PC-3 (cell line): ENCODE data around the gene FOXP4. TPM values are rescaled to one million over a fixed set of nuclear protein-coding genes. Genes with fewer than 3 reads are reported as not detected.

Experiments used
- ATAC-seq: fragments of 200-7000 bp; cut with Tn5 transposase; 2 replicates; pipeline ENCODE4 v1.9.1; 2020; ENCODE audit warnings: mild to moderate bottlenecking, moderate library complexity
- BruUV-seq: library from RNA; stranded (reverse); fragments of 400-500 nt; replicated peaks from 2 replicates; lab custom pipeline; 2021; lab: Mats Ljungman, UMichigan
- CTCF ChIA-PET: fragments of 300-600 bp; sonication (Branson Sonifier 250); formaldehyde crosslinking; loops from one replicate; lab custom pipeline; 2022; ENCODE audit warnings: antibody characterized with exemption; lab: Charles Lee
- POLR2A ChIA-PET: fragments of 300-600 bp; sonication (Branson Sonifier 250); formaldehyde crosslinking; loops from one replicate; lab custom pipeline; 2022; ENCODE audit warnings: antibody characterized with exemption; ENCODE audit not compliant: unreplicated experiment; lab: Charles Lee
- DNase-seq: peaks from one replicate; pipeline ENCODE4 v3.0.0-alpha.2; 2015
- H2AFZ ChIP-seq: fragments of 300-600 bp; sonication (generic); 2 replicates; pipeline ENCODE4 v1.6.0; 2016; ENCODE audit warnings: antibody characterized with exemption, low read length
- H3F3A ChIP-seq: fragments of 300-600 bp; sonication (generic); one replicate; pipeline ENCODE4 v1.6.0; 2017; ENCODE audit warnings: antibody characterized with exemption, low read length, control low read depth, mild to moderate bottlenecking; ENCODE audit not compliant: unreplicated experiment
- H3K27ac ChIP-seq: fragments of 300-600 bp; sonication (generic); 2 replicates; pipeline ENCODE4 v1.5.1; 2016; ENCODE audit warnings: mild to moderate bottlenecking, low read length
- H3K27me3 ChIP-seq: fragments of 300-600 bp; sonication (generic); 2 replicates; pipeline ENCODE4 v1.6.1; 2016; ENCODE audit warnings: low read length, mixed read lengths
- H3K36me3 ChIP-seq: fragments of 300-600 bp; sonication (generic); 2 replicates; pipeline ENCODE4 v1.6.1; 2016; ENCODE audit warnings: low read depth, mixed run types, low read length, mixed read lengths
- H3K4me1 ChIP-seq: fragments of 300-600 bp; sonication (generic); 2 replicates; pipeline ENCODE4 v1.5.1; 2016; ENCODE audit warnings: low read length; ENCODE audit not compliant: insufficient read depth
- H3K4me2 ChIP-seq: fragments of 300-600 bp; sonication (generic); 2 replicates; pipeline ENCODE4 v1.6.0; 2016; ENCODE audit warnings: low read length
- H3K4me3 ChIP-seq: fragments of 300-600 bp; sonication (generic); 2 replicates; pipeline ENCODE4 v1.5.1; 2016; ENCODE audit warnings: mild to moderate bottlenecking, low read length, mixed read lengths
- H3K79me2 ChIP-seq: fragments of 300-600 bp; sonication (generic); 2 replicates; pipeline ENCODE4 v1.6.1; 2017; ENCODE audit warnings: low read length, mixed read lengths
- H3K9ac ChIP-seq: fragments of 300-600 bp; sonication (generic); 2 replicates; pipeline ENCODE4 v1.6.0; 2016; ENCODE audit warnings: mild to moderate bottlenecking, low read length
- H3K9me2 ChIP-seq: fragments of 300-600 bp; sonication (generic); replicated peaks from 2 replicates; pipeline ENCODE4 v1.6.1; 2016; ENCODE audit warnings: mixed run types, low read length, mixed read lengths
- H3K9me3 ChIP-seq: fragments of 300-600 bp; sonication (generic); 2 replicates; pipeline ENCODE4 v1.6.1; 2016; ENCODE audit warnings: low read length, mixed read lengths
- H4K20me1 ChIP-seq: fragments of 300-600 bp; sonication (generic); 2 replicates; pipeline ENCODE4 v1.6.1; 2016; ENCODE audit warnings: low read length, mixed read lengths
- EZH2 ChIP-seq: fragments of 300-600 bp; sonication (generic); IDR thresholded peaks from one replicate; pipeline ENCODE4 v1.6.1; 2017; ENCODE audit warnings: antibody characterized with exemption, mild to moderate bottlenecking, low read length; ENCODE audit not compliant: unreplicated experiment
- EZH2phosphoT487 ChIP-seq: fragments of 300-600 bp; sonication (generic); IDR thresholded peaks from 2 replicates; pipeline ENCODE4 v1.6.1; 2018; ENCODE audit warnings: mild to moderate bottlenecking, antibody characterized with exemption, low read length, borderline replicate concordance
- intact Hi-C: fragments of 100-400 bp; cut with micrococcal nuclease; formaldehyde crosslinking; loops from 2 replicates; pipeline ENCODE4 v1.9.0; 2023
- total RNA-seq: library from RNA; depleted of rRNA; stranded (reverse); fragments of >200 nt; gene quantifications from 2 replicates; pipeline ENCODE4 v1.2.3, GENCODE V29; 2014
- TF ChIP-seq, protein P1 (sequence below): fragments of 300-600 bp; sonication (generic); conservative IDR thresholded peaks from 2 replicates; pipeline ENCODE4 v1.5.1; 2017; ENCODE audit warnings: antibody characterized with exemption, low read depth, mild to moderate bottlenecking, low read length

Gene FOXP4
- total RNA-seq, 1 experiment from 2014 or later, result 6.7 TPM

DNA sequence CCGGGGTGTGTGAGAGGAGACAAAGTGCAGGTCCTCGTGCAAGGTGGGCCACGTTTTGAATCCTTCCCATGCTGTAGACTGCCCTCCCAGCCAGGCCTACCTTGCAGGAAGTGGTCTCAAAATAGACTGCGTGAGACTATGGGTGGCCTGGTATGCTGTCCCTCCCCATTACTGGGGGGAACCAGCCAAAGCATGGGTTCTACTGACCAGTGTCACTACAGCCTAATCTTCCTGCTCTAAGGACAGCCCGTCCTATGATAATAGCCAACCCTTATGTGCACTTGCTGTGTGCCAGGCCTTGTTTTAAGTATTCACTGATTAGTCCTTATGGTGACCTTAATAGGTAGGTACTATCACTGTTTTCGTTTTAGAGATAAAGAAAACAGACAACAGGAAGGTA lies 38.0 kb downstream of the FOXP4 start:
- Histone ChIP-seq H3K9me3 (no peaks in the 10 kb centered on the region), H3K79me2 (no peaks in the 10 kb centered on the region), H3K4me2 (no peak overlapping the region), H3K4me3 (no peak overlapping the region), H3K9me2 (no peaks in the 10 kb centered on the region), H4K20me1 (no peaks in the 10 kb centered on the region), H3K4me1 (peaks cover 22% of the 10 kb centered on the region), H3K27ac (no peak overlapping the region), H3F3A (no peaks in the 10 kb centered on the region), H2AFZ (no peak overlapping the region), H3K36me3 (no peaks in the 10 kb centered on the region; the same call in 1 of the 2 replicates), H3K27me3 (no peaks in the 10 kb centered on the region), H3K9ac (no peak overlapping the region)
- no TSS peak for BruUV-seq
- ATAC-seq (no peak), DNase-seq (no peak)
- POLR2A ChIA-PET, result no interaction called here
- CTCF ChIA-PET, result no interaction called here
- intact Hi-C loops, result no loop called here
- TF ChIP-seq EZH2, result no peak
- TF ChIP-seq EZH2phosphoT487, result no peak

DNA sequence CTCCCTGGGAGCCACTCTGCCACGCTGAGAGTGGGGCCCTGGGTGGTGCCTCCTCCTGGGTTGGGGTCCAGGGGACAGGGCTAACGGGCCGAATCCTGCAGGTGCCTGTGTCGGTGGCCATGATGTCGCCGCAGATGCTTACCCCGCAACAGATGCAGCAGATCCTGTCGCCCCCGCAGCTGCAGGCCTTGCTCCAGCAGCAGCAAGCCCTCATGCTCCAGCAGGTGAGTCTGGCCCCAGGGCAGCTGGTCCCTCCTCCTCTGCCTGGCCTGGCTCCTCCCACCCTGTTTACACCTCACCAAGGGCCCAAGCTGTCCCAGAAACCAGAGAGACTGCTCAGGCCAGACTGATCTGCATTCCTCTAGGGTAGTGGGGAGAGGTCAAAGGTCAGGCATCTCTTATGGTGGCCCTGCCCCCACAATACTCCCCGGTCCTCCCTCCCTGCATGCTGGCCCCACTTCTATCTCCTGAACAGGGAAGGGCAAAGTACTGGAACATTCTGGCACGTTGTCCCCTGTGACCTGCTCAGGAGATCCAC lies 38.6 kb downstream of the FOXP4 start:
- no peaks in the 10 kb centered on the region for H3K9me3 ChIP-seq
- H3F3A ChIP-seq, result no peaks in the 10 kb centered on the region
- H3K27ac ChIP-seq, result no peak overlapping the region
- intact Hi-C loops, result no loop called here
- H2AFZ ChIP-seq, result no peak overlapping the region
- no TSS peak for BruUV-seq
- H3K9ac ChIP-seq, result no peak overlapping the region
- CTCF ChIA-PET, result no interaction called here
- no peak overlapping the region for H3K4me3 ChIP-seq
- H3K4me2 ChIP-seq, result no peak overlapping the region
- POLR2A ChIA-PET, result no interaction called here
- no peaks in the 10 kb centered on the region; the same call in 1 of the 2 replicates for H3K36me3 ChIP-seq
- H3K4me1 ChIP-seq, result peaks cover 17% of the 10 kb centered on the region
- H3K27me3 ChIP-seq, result no peaks in the 10 kb centered on the region
- H3K9me2 ChIP-seq, result no peaks in the 10 kb centered on the region
- DNase-seq (no peak), ATAC-seq (no peak)
- TF ChIP-seq EZH2phosphoT487, result no peak
- TF ChIP-seq, protein P1, sequence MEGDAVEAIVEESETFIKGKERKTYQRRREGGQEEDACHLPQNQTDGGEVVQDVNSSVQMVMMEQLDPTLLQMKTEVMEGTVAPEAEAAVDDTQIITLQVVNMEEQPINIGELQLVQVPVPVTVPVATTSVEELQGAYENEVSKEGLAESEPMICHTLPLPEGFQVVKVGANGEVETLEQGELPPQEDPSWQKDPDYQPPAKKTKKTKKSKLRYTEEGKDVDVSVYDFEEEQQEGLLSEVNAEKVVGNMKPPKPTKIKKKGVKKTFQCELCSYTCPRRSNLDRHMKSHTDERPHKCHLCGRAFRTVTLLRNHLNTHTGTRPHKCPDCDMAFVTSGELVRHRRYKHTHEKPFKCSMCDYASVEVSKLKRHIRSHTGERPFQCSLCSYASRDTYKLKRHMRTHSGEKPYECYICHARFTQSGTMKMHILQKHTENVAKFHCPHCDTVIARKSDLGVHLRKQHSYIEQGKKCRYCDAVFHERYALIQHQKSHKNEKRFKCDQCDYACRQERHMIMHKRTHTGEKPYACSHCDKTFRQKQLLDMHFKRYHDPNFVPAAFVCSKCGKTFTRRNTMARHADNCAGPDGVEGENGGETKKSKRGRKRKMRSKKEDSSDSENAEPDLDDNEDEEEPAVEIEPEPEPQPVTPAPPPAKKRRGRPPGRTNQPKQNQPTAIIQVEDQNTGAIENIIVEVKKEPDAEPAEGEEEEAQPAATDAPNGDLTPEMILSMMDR, result no peak
- TF ChIP-seq EZH2, result no peak
- no peaks in the 10 kb centered on the region for H3K79me2 ChIP-seq
- H4K20me1 ChIP-seq, result no peaks in the 10 kb centered on the region

GRCh38 chr6:41585605-41586004 lies 39.4 kb downstream of the FOXP4 start:
- BruUV-seq, result no TSS peak
- H3F3A ChIP-seq, result no peaks in the 10 kb centered on the region
- POLR2A ChIA-PET, result no interaction called here

More at GRCh38 chr6:41585605-41586004, 39.4 kb downstream of the FOXP4 start:
- Histone ChIP-seq H3K36me3 (no peaks in the 10 kb centered on the region; the same call in 1 of the 2 replicates), H3K4me2 (no peak overlapping the region), H3K27me3 (no peaks in the 10 kb centered on the region), H3K79me2 (no peaks in the 10 kb centered on the region), H3K9ac (no peak overlapping the region), H3K4me3 (no peak overlapping the region), H3K27ac (no peak overlapping the region), H3K9me3 (no peaks in the 10 kb centered on the region), H2AFZ (no peak overlapping the region), H3K4me1 (peaks cover 15% of the 10 kb centered on the region), H3K9me2 (no peaks in the 10 kb centered on the region), H4K20me1 (no peaks in the 10 kb centered on the region)
- CTCF ChIA-PET, result interaction anchor here (0.7 kb wide), 1 partner anchor 161 kb away, joined by 3 read pairs; no protein-coding TSS in a partner anchor
- DNase-seq (no peak), ATAC-seq (no peak)
- TF ChIP-seq, protein P1, result no peak
- TF ChIP-seq EZH2phosphoT487, result no peak
- no peak for TF ChIP-seq EZH2
- intact Hi-C loops, result no loop called here
